Endothelial cell of coronary artery (primary cell): ENCODE results near the gene ZNF92. TPM values are rescaled to one million over a fixed set of nuclear protein-coding genes. Genes with fewer than 3 reads are reported as not detected.

Experiments used
- total RNA-seq: library from RNA; depleted of rRNA; stranded (reverse); fragments of >200 nt; gene quantifications from 2 replicates; pipeline ENCODE4 v1.2.3, GENCODE V29; 2014

Gene ZNF92
- 6.9 and 9.8 TPM in 2 replicates for total RNA-seq

DNA sequence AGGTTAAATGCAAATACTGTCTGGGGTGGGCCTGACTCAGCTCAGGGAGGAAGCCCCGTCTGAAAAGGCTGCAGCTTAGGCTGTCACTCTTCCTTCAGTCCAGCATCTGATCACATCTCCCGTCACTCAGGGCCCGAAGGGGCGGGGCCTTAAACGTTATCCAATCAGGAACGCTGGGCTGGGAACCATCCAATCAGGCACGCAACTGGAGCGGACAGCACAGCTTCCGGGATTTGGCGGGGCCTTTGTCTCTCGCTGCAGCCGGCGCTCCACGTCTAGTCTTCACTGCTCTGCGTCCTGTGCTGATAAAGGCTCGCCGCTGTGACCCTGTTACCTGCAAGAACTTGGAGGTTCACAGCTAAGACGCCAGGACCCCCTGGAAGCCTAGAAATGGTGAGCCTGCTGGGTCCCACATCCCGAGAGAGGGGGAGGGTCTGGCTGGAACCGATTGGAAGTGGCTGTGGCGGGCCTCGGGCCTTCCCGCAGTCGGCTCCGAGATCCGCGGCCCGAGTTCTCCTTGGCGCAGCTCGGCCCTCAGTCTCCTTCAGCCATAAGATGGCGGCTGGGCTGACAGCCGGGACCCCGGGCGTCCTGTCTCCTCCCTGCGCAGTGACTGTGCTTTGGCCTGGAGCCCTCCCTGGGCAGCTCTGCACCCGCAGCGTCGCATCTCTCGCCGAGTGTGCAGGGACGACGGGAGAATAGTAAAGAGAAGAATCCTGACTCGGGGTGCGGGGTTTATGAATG lies at the start of gene ZNF92:
ZNF92 (plus strand) TSS at position 248 of the 744 bp plus-strand sequence; CDS start at position 391, 143 bp downstream.

